Nephron progenitor cell (in vitro differentiated cells): ENCODE data around the gene ARHGAP23.
A peak's percentile ranks its signal among the peaks of the same experiment; 100 is the strongest.

Experiments
- DNase-seq: peaks from one replicate; pipeline ENCODE4 v3.0.0; 2021
- H3K27ac Mint-ChIP-seq: 2 replicates; pipeline ENCODE4 v1.8.0; 2021; ENCODE audit warnings: mild to moderate bottlenecking, moderate library complexity, mixed read lengths
- H3K27me3 Mint-ChIP-seq: 2 replicates; pipeline ENCODE4 v1.8.0; 2021; ENCODE audit warnings: mild to moderate bottlenecking, low read depth, mixed read lengths; ENCODE audit not compliant: poor library complexity
- H3K36me3 Mint-ChIP-seq: 2 replicates; pipeline ENCODE4 v1.8.0; 2021; ENCODE audit warnings: low read depth, mixed read lengths
- H3K4me1 Mint-ChIP-seq: 2 replicates; pipeline ENCODE4 v1.8.0; 2021; ENCODE audit warnings: mixed read lengths
- H3K4me3 Mint-ChIP-seq: 2 replicates; pipeline ENCODE4 v1.8.0; 2021; ENCODE audit warnings: mild to moderate bottlenecking, moderate library complexity, mixed read lengths
- H3K9me3 Mint-ChIP-seq: 2 replicates; pipeline ENCODE4 v1.8.0; 2021; ENCODE audit warnings: mild to moderate bottlenecking, moderate library complexity, mixed read lengths
- TF ChIP-seq, protein P1 (sequence below): fragments of 200-600 bp; sonication (generic); IDR thresholded peaks from 2 replicates; pipeline ENCODE4 v1.5.0; 2021; ENCODE audit warnings: antibody characterized with exemption

ARHGAP23 gene

DNA sequence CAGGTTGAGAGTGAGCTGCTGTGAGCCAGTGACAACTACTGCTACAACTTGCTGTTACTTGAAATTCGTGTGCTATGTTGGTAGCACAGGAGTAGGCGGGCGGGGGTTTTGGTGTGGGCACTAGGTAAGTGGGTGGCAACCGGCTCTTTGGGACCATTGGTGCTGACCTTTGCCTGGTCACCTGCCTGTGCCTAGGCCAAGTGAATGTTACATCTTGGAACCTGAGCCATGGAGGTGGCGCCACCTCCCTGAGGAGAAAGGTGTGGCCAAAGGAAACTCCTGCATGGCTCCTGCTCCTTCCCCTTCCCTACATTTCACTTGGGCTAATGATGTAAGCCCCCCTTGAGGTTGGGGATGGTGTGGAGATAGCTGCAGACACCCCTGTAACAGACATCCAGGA is 25.4 kb upstream of the ARHGAP23 start:
- no peak overlapping the region for H3K4me3 Mint-ChIP-seq

DNA sequence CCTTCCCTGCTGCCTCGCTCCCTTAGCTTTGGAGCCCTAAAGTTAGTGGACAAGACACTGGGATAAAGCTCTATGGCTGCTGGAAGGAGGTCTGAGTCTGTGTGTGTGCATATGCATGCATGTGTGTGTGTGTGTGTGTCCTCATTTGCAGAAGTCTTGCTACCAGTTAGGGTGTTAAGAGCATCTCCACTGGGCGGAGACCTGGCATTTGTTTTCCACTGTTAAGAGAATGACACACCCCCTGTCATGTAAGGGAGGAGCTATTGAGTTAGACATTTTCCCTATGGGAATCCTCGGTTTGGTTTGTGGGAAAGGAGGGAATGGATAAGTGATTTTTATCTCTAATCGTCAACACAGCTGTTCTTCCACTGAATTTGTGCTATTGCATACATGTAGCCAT is 24.8 kb upstream of the ARHGAP23 start:
- TF ChIP-seq, protein P1, sequence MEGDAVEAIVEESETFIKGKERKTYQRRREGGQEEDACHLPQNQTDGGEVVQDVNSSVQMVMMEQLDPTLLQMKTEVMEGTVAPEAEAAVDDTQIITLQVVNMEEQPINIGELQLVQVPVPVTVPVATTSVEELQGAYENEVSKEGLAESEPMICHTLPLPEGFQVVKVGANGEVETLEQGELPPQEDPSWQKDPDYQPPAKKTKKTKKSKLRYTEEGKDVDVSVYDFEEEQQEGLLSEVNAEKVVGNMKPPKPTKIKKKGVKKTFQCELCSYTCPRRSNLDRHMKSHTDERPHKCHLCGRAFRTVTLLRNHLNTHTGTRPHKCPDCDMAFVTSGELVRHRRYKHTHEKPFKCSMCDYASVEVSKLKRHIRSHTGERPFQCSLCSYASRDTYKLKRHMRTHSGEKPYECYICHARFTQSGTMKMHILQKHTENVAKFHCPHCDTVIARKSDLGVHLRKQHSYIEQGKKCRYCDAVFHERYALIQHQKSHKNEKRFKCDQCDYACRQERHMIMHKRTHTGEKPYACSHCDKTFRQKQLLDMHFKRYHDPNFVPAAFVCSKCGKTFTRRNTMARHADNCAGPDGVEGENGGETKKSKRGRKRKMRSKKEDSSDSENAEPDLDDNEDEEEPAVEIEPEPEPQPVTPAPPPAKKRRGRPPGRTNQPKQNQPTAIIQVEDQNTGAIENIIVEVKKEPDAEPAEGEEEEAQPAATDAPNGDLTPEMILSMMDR, result no peak
- H3K27me3 Mint-ChIP-seq, result peaks cover 3% of the 10 kb centered on the region
- no peak for DNase-seq
- H3K4me3 Mint-ChIP-seq, result no peak overlapping the region
- H3K36me3 Mint-ChIP-seq, result peaks cover 32% of the 10 kb centered on the region
- H3K9me3 Mint-ChIP-seq, result no peaks in the 10 kb centered on the region
- peaks cover 28% of the 10 kb centered on the region for H3K4me1 Mint-ChIP-seq
- H3K27ac Mint-ChIP-seq, result no peak overlapping the region

More for the DNA sequence above, 25.4 kb upstream of the ARHGAP23 start:
- Mint-ChIP-seq H3K4me1 (peaks cover 28% of the 10 kb centered on the region), H3K27me3 (peaks cover 3% of the 10 kb centered on the region), H3K27ac (peak overlapping the region; percentile 79), H3K9me3 (no peaks in the 10 kb centered on the region), H3K36me3 (peaks cover 36% of the 10 kb centered on the region)
- DNase-seq, result no peak
- TF ChIP-seq, protein P1, result no peak

DNA sequence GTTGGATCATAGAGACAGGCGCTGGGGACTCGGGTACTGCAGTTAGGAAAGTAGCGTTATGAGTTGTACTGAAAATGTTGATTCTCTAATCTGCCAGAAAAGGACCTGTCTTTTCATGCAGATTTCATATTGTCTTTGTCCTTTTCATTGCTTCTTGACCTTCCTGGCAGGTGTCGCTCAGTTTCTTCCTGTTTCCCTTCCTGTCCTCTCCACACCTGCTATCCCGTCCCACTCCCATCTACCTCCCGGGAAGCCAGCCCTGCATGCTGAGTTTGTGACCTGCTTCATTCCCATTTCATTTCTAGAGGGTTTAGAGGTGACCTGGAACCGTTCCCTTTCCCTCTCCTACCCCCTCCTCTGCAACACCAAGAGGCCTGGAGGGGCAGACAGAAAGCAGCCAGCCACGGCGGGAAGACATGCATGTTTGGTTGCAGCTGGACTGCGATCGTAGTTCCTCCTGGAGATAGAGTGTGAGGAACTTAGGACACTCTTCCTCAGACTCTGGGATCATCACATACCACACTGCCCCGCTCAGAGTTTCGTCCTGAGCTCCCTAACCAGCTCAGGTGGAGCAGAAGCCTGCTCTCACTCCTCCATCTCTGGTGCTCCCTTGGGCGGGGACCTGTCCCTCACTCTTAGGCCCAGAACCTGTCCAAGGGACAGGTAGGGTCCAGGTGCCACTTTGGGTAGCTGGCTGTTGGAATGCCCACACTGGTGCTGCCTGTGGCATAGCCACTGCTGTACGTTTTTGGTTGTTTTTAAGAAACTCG is 23.9 kb upstream of the ARHGAP23 start:
- Mint-ChIP-seq H3K4me1 (peaks cover 28% of the 10 kb centered on the region), H3K9me3 (no peaks in the 10 kb centered on the region), H3K36me3 (peaks cover 26% of the 10 kb centered on the region), H3K27me3 (peaks cover 3% of the 10 kb centered on the region), H3K4me3 (no peak overlapping the region), H3K27ac (no peak overlapping the region)
- TF ChIP-seq, protein P1, result no peak
- DNase-seq, result no peak

DNA sequence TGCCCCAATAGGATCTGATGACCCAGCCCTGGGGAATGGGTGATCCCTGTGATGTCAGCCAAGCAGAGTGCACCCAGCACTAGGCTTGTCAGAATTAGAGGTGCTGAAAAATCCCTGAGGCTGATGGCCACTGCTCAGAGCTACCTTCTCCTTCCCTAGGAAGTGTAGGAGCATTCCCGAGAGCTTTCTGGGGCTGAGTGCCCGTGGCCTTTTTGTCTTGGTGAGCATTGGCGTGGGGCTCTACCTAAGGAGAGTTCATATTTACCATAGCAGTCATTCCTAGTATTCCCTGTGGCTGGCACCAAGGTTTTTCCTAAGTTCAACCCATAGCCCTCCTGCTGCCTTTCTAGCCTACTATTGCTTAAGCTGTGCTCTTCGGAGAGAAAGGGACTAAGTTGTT is 22.6 kb upstream of the ARHGAP23 start:
- no peak for DNase-seq
- H3K36me3 Mint-ChIP-seq, result peaks cover 13% of the 10 kb centered on the region
- no peak overlapping the region for H3K27ac Mint-ChIP-seq
- peaks cover 19% of the 10 kb centered on the region for H3K4me1 Mint-ChIP-seq
- no peaks in the 10 kb centered on the region for H3K9me3 Mint-ChIP-seq
- H3K4me3 Mint-ChIP-seq, result no peak overlapping the region
- TF ChIP-seq, protein P1, result no peak
- H3K27me3 Mint-ChIP-seq, result peaks cover 3% of the 10 kb centered on the region

DNA sequence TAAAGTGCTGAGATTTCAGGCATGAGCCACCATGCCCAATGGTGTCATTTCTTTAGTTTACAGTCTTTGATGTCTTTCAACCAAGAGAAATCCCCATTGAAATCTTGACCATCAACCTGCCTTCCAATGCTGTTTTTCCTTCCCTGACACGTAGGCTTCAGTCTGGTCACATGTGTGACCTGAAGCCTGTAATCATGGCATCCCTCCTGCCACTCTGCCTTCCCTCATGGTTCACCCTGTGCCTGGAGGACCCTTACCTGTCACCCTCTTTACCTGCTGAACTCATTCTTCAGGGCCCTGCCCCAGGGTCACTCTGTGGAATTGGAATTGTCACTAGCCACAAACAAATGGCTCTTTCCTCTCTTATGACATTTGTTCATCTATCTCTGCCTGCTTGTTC is 18.1 kb upstream of the ARHGAP23 start:
- no peaks in the 10 kb centered on the region for H3K9me3 Mint-ChIP-seq
- no peak overlapping the region for H3K4me3 Mint-ChIP-seq
- H3K27ac Mint-ChIP-seq, result no peak overlapping the region
- H3K27me3 Mint-ChIP-seq, result peaks cover 11% of the 10 kb centered on the region
- no peak for DNase-seq
- no peaks in the 10 kb centered on the region for H3K36me3 Mint-ChIP-seq
- TF ChIP-seq, protein P1, result no peak
- H3K4me1 Mint-ChIP-seq, result peaks cover 9% of the 10 kb centered on the region
